ENCODE results near the gene ARHGDIA. TPM values are rescaled to one million over a fixed set of nuclear protein-coding genes. Genes with fewer than 3 reads are reported as not detected.
A peak's percentile ranks its signal among the peaks of the same experiment; 100 is the strongest.

ARHGDIA gene
- total and polyA plus RNA-seq, 10 donors: 131 to 392 (median 235) TPM

DNA sequence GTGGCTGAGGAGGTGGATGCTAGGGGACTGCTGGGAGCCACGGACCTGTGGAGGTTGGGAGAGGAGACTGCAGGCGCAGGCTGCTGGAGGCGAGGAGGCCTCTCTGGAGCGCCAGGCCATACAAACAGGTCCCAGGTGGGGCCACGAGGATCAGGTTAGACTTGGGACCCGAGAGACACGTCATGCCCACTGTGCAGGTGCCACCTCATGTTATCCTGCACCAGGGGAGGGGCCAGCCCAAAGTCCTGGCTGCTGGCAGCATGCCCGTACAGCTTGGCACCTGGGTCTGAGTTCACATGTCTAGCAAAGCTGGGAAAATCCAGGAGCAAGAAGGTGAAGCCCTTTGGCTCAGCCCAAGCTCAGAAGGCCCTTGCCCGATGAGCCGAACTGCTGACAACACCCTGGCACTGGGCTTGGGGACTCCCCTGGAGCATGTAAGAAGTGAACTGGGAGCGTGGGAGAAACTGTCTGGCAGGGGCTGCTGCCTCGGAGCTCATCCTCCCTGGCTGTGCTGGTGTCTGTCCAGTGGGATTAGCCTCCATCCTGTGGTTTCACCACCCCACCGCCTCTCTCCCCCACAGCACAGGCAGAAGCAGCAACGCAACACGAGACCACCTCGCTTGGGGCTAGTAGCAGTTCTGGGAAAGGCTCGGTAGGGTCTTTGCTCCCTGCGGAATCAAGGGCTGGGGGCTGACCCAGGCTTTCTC lies 5.3 kb downstream of the ARHGDIA start:
- H3K4me1 ChIP-seq: peaks cover 42 to 95% (median 78%) of the 10 kb centered on the region in 6 donors
- no peaks in the 10 kb centered on the region for H3K27me3 ChIP-seq (replicated peaks in 1 of 7)
- no peaks in the 10 kb centered on the region for H3K9me3 ChIP-seq
- WGBS, 5 donors: 66 to 86% (median 79%) methylated on average over 15 to 18 of the region's 18 CpGs
- peaks cover 0 to 63% (median 24%) of the 10 kb centered on the region in 6 donors for H3K36me3 ChIP-seq
- intact Hi-C loops (cut with DNase I; ENCODE audit: low total_unique reads): no loop called here
- TF ChIP-seq POLR2AphosphoS5 (IDR thresholded peaks at IDR 0.05) (peak; percentile 45 to 85 (median 57)), POLR2A (IDR thresholded peaks at IDR 0.05) (no peak)
- TF ChIP-seq, protein P1, sequence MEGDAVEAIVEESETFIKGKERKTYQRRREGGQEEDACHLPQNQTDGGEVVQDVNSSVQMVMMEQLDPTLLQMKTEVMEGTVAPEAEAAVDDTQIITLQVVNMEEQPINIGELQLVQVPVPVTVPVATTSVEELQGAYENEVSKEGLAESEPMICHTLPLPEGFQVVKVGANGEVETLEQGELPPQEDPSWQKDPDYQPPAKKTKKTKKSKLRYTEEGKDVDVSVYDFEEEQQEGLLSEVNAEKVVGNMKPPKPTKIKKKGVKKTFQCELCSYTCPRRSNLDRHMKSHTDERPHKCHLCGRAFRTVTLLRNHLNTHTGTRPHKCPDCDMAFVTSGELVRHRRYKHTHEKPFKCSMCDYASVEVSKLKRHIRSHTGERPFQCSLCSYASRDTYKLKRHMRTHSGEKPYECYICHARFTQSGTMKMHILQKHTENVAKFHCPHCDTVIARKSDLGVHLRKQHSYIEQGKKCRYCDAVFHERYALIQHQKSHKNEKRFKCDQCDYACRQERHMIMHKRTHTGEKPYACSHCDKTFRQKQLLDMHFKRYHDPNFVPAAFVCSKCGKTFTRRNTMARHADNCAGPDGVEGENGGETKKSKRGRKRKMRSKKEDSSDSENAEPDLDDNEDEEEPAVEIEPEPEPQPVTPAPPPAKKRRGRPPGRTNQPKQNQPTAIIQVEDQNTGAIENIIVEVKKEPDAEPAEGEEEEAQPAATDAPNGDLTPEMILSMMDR (IDR thresholded peaks at IDR 0.05 in 8 of 11, conservative IDR thresholded peaks at IDR 0.05 in 3 of 11): no peak
- H3K4me3 ChIP-seq: no peak overlapping the region
- peak overlapping the region in 1 of 8 donors; percentile 98 for H3K27ac ChIP-seq
- no peak for DNase-seq

DNA sequence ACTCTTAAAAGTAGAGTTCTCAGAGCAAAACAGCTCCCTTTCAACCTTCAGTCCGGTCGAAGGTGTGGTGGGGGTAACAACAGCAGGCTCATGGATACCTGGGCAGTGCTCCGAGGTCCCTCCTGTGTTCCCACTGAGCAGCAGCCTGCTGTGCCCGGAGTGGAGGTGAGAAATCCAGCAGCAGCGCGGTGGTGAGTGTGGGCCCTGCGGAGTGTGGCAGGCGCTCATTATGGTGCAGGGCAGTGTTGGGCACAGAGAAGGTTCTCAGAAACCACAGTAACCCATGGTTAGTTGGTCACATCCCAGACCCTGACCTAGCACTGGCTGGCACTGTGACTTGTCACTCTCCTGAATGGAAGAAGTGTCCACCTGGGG lies 5.8 kb downstream of the ARHGDIA start:
- Histone ChIP-seq H3K36me3 (peaks cover 0 to 63% (median 24%) of the 10 kb centered on the region in 6 donors), H3K27me3 (replicated peaks in 1 of 7) (no peaks in the 10 kb centered on the region), H3K4me3 (no peak overlapping the region), H3K9me3 (no peaks in the 10 kb centered on the region), H3K4me1 (peaks cover 42 to 93% (median 76%) of the 10 kb centered on the region in 6 donors), H3K27ac (no peak overlapping the region)
- no peak for DNase-seq
- TF ChIP-seq POLR2AphosphoS5 (IDR thresholded peaks at IDR 0.05) (no peak), POLR2A (IDR thresholded peaks at IDR 0.05) (no peak)
- TF ChIP-seq, protein P1 (IDR thresholded peaks at IDR 0.05 in 8 of 11, conservative IDR thresholded peaks at IDR 0.05 in 3 of 11): no peak
- intact Hi-C loops (cut with DNase I; ENCODE audit: low total_unique reads): no loop called here
- 94 to 97% (median 96%) methylated on average over 7 to 8 of the region's 8 CpGs for WGBS, 5 donors

DNA sequence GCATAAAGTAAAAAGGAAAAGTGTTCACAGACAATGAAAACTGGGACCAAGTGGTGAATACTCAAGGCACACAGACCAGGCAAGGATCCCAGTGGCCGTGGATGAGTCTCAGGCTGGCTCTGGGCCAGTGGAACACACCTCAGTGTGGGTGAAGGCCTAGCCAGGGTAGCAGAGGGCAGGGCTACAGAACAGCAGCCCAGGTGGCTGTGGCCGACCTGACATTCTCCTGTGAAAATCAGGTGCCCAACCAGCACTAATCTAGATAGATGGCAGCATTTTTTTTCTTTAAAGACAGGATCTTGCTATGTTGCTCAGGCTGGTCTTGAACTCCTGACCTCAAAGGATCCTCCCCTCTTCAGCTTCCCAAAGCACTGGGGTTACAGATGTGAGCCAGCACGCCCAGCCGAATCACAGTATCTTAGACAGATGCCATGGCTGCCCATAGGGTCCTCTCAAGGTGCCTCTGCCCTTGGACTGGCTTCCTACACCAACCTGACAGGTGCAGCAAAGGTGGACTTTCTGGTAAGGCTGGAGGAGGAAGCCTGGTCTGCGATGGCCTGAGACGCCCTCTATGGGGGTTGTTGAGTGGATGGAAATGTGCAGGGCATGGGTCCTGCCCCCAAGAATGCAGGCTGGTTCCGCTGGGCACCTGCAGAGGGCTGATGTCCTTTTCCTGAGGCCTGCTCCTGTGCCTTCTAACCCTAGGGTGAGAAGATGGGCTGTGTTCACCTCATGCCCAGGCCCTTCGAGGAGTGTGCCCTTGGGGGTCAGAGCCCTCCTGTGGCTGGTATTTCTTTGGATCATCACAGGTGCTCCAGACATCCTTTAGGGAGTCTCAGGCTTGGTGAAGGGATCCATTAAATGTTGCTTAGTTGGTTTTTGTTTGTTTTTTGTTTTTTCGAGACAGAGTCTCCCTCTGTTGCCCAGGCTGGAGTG lies 7.0 kb downstream of the ARHGDIA start:
- H3K9me3 ChIP-seq: no peaks in the 10 kb centered on the region
- H3K4me1 ChIP-seq: peaks cover 38 to 90% (median 73%) of the 10 kb centered on the region in 6 donors
- peak overlapping the region in 3 of 8 donors; percentile 1 to 14 (median 10) for H3K27ac ChIP-seq

More for the DNA sequence above, 7.0 kb downstream of the ARHGDIA start:
- intact Hi-C loops (cut with DNase I; ENCODE audit: low total_unique reads): no loop called here
- 73 to 89% (median 82%) methylated on average over 7 to 9 of the region's 9 CpGs for WGBS, 5 donors
- DNase-seq: no peak
- TF ChIP-seq POLR2A (IDR thresholded peaks at IDR 0.05): no peak
- TF ChIP-seq, protein P1 (IDR thresholded peaks at IDR 0.05 in 8 of 11, conservative IDR thresholded peaks at IDR 0.05 in 3 of 11): no peak
- TF ChIP-seq POLR2AphosphoS5 (IDR thresholded peaks at IDR 0.05): no peak
- Histone ChIP-seq H3K36me3 (peaks cover 0 to 53% (median 17%) of the 10 kb centered on the region in 6 donors), H3K4me3 (no peak overlapping the region), H3K27me3 (replicated peaks in 1 of 7) (no peaks in the 10 kb centered on the region)
